ENCODE data around the gene MKRN3. TPM values are rescaled to one million over a fixed set of nuclear protein-coding genes. Genes with fewer than 3 reads are reported as not detected.

MKRN3 gene
- total and polyA plus RNA-seq, 2 donors (not counting 3 experiments of a cell fraction or from before 2014, with no cell fraction given): 0.18 to 0.40 TPM

DNA sequence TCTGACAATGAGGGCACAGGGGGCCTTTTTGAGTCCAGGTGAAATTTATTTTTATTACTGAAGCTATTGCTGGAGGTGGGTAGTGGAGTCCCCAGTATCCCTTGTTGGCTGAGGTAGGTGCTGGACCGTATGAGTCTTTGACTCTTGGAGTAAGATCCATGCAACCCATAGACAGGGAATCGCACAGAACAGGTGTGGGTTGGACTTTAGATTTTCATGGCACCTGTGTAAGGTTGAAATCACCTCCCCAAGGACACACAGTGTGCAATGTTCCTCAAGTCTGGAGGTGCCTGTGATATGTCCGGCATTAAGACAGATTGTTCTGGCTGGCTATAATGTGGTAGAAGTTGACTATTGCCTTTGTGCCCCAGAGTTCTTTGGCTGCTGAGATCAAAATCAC, 23.5 kb downstream of the MKRN3 start:
- H3K9ac ChIP-seq (replicated peaks; ENCODE audit: extremely low read depth, insufficient read depth, low read length): no peak overlapping the region
- H3K9me1 ChIP-seq (replicated peaks; ENCODE audit: control insufficient read depth, extremely low read depth, insufficient read depth, low read length): no peaks in the 10 kb centered on the region
- dilution Hi-C loops (cut with MboI; ENCODE audit: extremely low pct_ligation_motif_present, low sequenced_read_pairs): no loop called here
- DNase-seq (ENCODE audit: low read depth, low spot score) (no peak), FAIRE-seq (no peak)
- H3K27ac ChIP-seq (ENCODE audit: insufficient read depth, low read depth, low read length): no peak overlapping the region
- CTCF ChIA-PET: no interaction called here
- no peak overlapping the region for H2AFZ ChIP-seq (ENCODE audit: low read depth, low read length)
- no TSS peak for BruUV-seq (replicated peaks)
- H3K27me3 ChIP-seq (ENCODE audit: control insufficient read depth in 2 of 2, insufficient read depth in 2 of 2, low read length in 2 of 2): no peaks in the 10 kb centered on the region
- intact Hi-C loops (cut with micrococcal nuclease): no loop called here
- POLR2A ChIA-PET: no interaction called here
- TF ChIP-seq MYC (IDR thresholded peaks at IDR 0.05; ENCODE audit: low read depth, low read length) (no peak), GATA2 (IDR thresholded peaks at IDR 0.05; ENCODE audit: insufficient read depth, insufficient read length, low read depth, low read length) (no peak)
- TF ChIP-seq, protein P1, sequence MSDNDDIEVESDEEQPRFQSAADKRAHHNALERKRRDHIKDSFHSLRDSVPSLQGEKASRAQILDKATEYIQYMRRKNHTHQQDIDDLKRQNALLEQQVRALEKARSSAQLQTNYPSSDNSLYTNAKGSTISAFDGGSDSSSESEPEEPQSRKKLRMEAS (IDR thresholded peaks at IDR 0.05; ENCODE audit: insufficient read depth, insufficient read length): no peak
- H3K4me2 ChIP-seq (ENCODE audit: insufficient read depth, low read length): no peak overlapping the region
- no peaks in the 10 kb centered on the region for H3K79me2 ChIP-seq (ENCODE audit: control insufficient read depth, insufficient read depth, low read length)
- H3K4me3 ChIP-seq (replicated peaks in 1 of 3; ENCODE audit: insufficient read depth in 1 of 3, low read depth in 1 of 3, low read length in 3 of 3): no peak overlapping the region
- no peaks in the 10 kb centered on the region for H3K9me3 ChIP-seq (replicated peaks; ENCODE audit: control insufficient read depth, insufficient read depth, low read length)
- no peaks in the 10 kb centered on the region for H4K20me1 ChIP-seq (replicated peaks; ENCODE audit: control insufficient read depth, extremely low read depth, insufficient read depth, low read length)
- no peaks in the 10 kb centered on the region for H3K4me1 ChIP-seq (ENCODE audit: control insufficient read depth, extremely low read depth, insufficient read depth, low read length)
- H3K36me3 ChIP-seq (ENCODE audit: control insufficient read depth in 2 of 2, extremely low read depth in 1 of 2, insufficient read depth in 2 of 2, low read length in 2 of 2): no peaks in the 10 kb centered on the region

DNA sequence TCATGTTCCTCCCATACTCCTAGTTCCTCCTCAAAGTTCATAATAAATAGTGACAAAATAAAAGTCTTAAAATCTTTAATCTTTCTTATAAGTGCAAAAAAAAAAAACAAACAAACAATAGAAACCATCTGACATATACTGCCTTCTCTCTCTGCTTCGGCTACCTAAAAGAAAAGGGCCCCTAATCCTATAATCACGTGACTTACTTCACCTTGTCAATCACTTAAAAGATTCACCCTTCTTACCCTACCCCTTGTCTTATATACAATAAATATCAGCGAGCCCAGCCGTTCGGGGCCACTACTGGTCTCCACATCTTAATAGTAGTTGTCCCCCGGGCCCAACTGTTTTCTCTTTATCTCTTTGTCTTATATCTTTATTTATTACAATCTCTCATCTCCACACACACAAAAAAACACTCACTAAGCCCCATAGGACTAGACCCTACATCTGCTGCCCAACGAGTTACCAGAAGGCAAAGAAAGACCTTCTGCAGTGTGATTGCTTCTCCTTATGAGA, 28.8 kb downstream of the MKRN3 start:
- FAIRE-seq (no peak), DNase-seq (ENCODE audit: low read depth, low spot score) (no peak)
- intact Hi-C loops (cut with micrococcal nuclease): no loop called here
- no peaks in the 10 kb centered on the region for H4K20me1 ChIP-seq (replicated peaks; ENCODE audit: control insufficient read depth, extremely low read depth, insufficient read depth, low read length)
- H3K79me2 ChIP-seq (ENCODE audit: control insufficient read depth, insufficient read depth, low read length): no peaks in the 10 kb centered on the region
- no peak overlapping the region for H3K9ac ChIP-seq (replicated peaks; ENCODE audit: extremely low read depth, insufficient read depth, low read length)
- H3K4me3 ChIP-seq (replicated peaks in 1 of 3; ENCODE audit: insufficient read depth in 1 of 3, low read depth in 1 of 3, low read length in 3 of 3): no peak overlapping the region
- POLR2A ChIA-PET: no interaction called here
- no peak overlapping the region for H3K27ac ChIP-seq (ENCODE audit: insufficient read depth, low read depth, low read length)
- H3K36me3 ChIP-seq (ENCODE audit: control insufficient read depth in 2 of 2, extremely low read depth in 1 of 2, insufficient read depth in 2 of 2, low read length in 2 of 2): no peaks in the 10 kb centered on the region
- BruUV-seq (replicated peaks): no TSS peak
- no peaks in the 10 kb centered on the region for H3K27me3 ChIP-seq (ENCODE audit: control insufficient read depth in 2 of 2, insufficient read depth in 2 of 2, low read length in 2 of 2)
- no peaks in the 10 kb centered on the region for H3K9me3 ChIP-seq (replicated peaks; ENCODE audit: control insufficient read depth, insufficient read depth, low read length)
- dilution Hi-C loops (cut with MboI; ENCODE audit: extremely low pct_ligation_motif_present, low sequenced_read_pairs): no loop called here
- no peaks in the 10 kb centered on the region for H3K4me1 ChIP-seq (ENCODE audit: control insufficient read depth, extremely low read depth, insufficient read depth, low read length)
- H2AFZ ChIP-seq (ENCODE audit: low read depth, low read length): no peak overlapping the region
- H3K9me1 ChIP-seq (replicated peaks; ENCODE audit: control insufficient read depth, extremely low read depth, insufficient read depth, low read length): no peaks in the 10 kb centered on the region
- TF ChIP-seq POLR2AphosphoS5 (IDR thresholded peaks at IDR 0.05; ENCODE audit: insufficient read depth, low read depth, low read length): no peak
- TF ChIP-seq MYC (IDR thresholded peaks at IDR 0.05; ENCODE audit: low read depth, low read length): no peak
- TF ChIP-seq, protein P2, sequence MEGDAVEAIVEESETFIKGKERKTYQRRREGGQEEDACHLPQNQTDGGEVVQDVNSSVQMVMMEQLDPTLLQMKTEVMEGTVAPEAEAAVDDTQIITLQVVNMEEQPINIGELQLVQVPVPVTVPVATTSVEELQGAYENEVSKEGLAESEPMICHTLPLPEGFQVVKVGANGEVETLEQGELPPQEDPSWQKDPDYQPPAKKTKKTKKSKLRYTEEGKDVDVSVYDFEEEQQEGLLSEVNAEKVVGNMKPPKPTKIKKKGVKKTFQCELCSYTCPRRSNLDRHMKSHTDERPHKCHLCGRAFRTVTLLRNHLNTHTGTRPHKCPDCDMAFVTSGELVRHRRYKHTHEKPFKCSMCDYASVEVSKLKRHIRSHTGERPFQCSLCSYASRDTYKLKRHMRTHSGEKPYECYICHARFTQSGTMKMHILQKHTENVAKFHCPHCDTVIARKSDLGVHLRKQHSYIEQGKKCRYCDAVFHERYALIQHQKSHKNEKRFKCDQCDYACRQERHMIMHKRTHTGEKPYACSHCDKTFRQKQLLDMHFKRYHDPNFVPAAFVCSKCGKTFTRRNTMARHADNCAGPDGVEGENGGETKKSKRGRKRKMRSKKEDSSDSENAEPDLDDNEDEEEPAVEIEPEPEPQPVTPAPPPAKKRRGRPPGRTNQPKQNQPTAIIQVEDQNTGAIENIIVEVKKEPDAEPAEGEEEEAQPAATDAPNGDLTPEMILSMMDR (IDR thresholded peaks at IDR 0.05; ENCODE audit: extremely low read depth in 1 of 2, insufficient read depth in 1 of 2, low read depth in 1 of 2, low read length in 2 of 2): no peak
- TF ChIP-seq, protein P1 (IDR thresholded peaks at IDR 0.05; ENCODE audit: insufficient read depth, insufficient read length): no peak
- TF ChIP-seq POLR2A (IDR thresholded peaks at IDR 0.05; ENCODE audit: low read depth, low read length): no peak
- TF ChIP-seq FOS (IDR thresholded peaks at IDR 0.05; ENCODE audit: borderline replicate concordance, insufficient read depth, low read length): no peak
- TF ChIP-seq EZH2 (IDR thresholded peaks at IDR 0.05; ENCODE audit: borderline replicate concordance, low read depth, low read length, severe bottlenecking): no peak
- TF ChIP-seq JUN (IDR thresholded peaks at IDR 0.05; ENCODE audit: borderline replicate concordance, insufficient read depth, insufficient read length, low read depth): no peak
- TF ChIP-seq GATA2 (IDR thresholded peaks at IDR 0.05; ENCODE audit: insufficient read depth, insufficient read length, low read depth, low read length): no peak
- H3K4me2 ChIP-seq (ENCODE audit: insufficient read depth, low read length): no peak overlapping the region
- CTCF ChIA-PET: no interaction called here

Measured in endothelial cell of umbilical vein (primary cell).